Naive B cell (primary cell): ENCODE results near the gene MTHFSD. TPM values are rescaled to one million over a fixed set of nuclear protein-coding genes. Genes with fewer than 3 reads are reported as not detected.

Source experiments
- ATAC-seq, 2 donors: fragments of 150-1000 bp; cut with Tn5 transposase; 2 replicates each; pipeline ENCODE4 v1.10.0; 2021; ENCODE audit warnings: low read depth in 2 of 2, mild to moderate bottlenecking in 2 of 2, moderate library complexity in 2 of 2
- DNase-seq: peaks from one replicate; pipeline ENCODE4 v3.0.0; 2022
- H3K27ac Mint-ChIP-seq, 6 donors: one replicate each; pipeline ENCODE4 v1.8.0; 2020 to 2022; ENCODE audit warnings: mild to moderate bottlenecking in 6 of 6, mixed read lengths in 6 of 6, moderate library complexity in 5 of 6, inconsistent platforms in 2 of 6
- H3K27me3 Mint-ChIP-seq, 3 donors: one replicate each; pipeline ENCODE4 v1.8.0; 2021 to 2022; ENCODE audit warnings: mixed read lengths in 3 of 3, mild to moderate bottlenecking in 1 of 3
- H3K36me3 Mint-ChIP-seq, 2 donors: one replicate each; pipeline ENCODE4 v1.8.0; 2020 to 2022; ENCODE audit warnings: mixed read lengths in 2 of 2, inconsistent platforms in 1 of 2, mild to moderate bottlenecking in 1 of 2
- H3K4me1 Mint-ChIP-seq, 3 donors: one replicate each; pipeline ENCODE4 v1.8.0; 2020 to 2022; ENCODE audit warnings: mixed read lengths in 3 of 3, inconsistent platforms in 1 of 3, mild to moderate bottlenecking in 1 of 3, moderate library complexity in 1 of 3
- H3K4me3 Mint-ChIP-seq, 8 donors: one replicate each; pipeline ENCODE4 v1.8.0; 2020 to 2022; ENCODE audit warnings: mild to moderate bottlenecking in 8 of 8, mixed read lengths in 8 of 8, moderate library complexity in 8 of 8, inconsistent platforms in 2 of 8
- H3K9me3 Mint-ChIP-seq, 7 donors: one replicate each; pipeline ENCODE4 v1.8.0; 2020 to 2022; ENCODE audit warnings: mixed read lengths in 7 of 7, mild to moderate bottlenecking in 5 of 7, inconsistent platforms in 2 of 7, moderate library complexity in 1 of 7
- polyA plus RNA-seq, 6 donors: library from polyadenylated mRNA; unstranded; fragments of 300-500 nt; fragmentation: Illumina TruSeq; gene quantifications; one replicate each; pipeline ENCODE4 v1.2.3, GENCODE V29; 2021; ENCODE audit warnings: low read depth in 6 of 6

The MTHFSD gene
- polyA plus RNA-seq, 6 donors from 2014 or later, result 5.6 to 18.6 (median 16.6) TPM

- H3K9me3 Mint-ChIP-seq, result peaks cover 0 to 4% (median 0%) of the 10 kb centered on the region in 7 donors
- peak overlapping the region; percentile 60 to 92 (median 80) for H3K4me3 Mint-ChIP-seq
- H3K4me1 Mint-ChIP-seq, result peaks cover 34 to 35% (median 34%) of the 10 kb centered on the region in 3 donors
- no peak for ATAC-seq
- H3K27me3 Mint-ChIP-seq, result peaks cover 75 to 86% (median 85%) of the 10 kb centered on the region in 3 donors
- peaks cover 0 to 17% of the 10 kb centered on the region in 2 donors for H3K36me3 Mint-ChIP-seq
- no peak for DNase-seq
- H3K27ac Mint-ChIP-seq, result peak overlapping the region in 2 of 6 donors; percentile 74 to 91
Measured at GRCh38 chr16:86505185-86505898, 49.7 kb downstream of the MTHFSD start.

DNA sequence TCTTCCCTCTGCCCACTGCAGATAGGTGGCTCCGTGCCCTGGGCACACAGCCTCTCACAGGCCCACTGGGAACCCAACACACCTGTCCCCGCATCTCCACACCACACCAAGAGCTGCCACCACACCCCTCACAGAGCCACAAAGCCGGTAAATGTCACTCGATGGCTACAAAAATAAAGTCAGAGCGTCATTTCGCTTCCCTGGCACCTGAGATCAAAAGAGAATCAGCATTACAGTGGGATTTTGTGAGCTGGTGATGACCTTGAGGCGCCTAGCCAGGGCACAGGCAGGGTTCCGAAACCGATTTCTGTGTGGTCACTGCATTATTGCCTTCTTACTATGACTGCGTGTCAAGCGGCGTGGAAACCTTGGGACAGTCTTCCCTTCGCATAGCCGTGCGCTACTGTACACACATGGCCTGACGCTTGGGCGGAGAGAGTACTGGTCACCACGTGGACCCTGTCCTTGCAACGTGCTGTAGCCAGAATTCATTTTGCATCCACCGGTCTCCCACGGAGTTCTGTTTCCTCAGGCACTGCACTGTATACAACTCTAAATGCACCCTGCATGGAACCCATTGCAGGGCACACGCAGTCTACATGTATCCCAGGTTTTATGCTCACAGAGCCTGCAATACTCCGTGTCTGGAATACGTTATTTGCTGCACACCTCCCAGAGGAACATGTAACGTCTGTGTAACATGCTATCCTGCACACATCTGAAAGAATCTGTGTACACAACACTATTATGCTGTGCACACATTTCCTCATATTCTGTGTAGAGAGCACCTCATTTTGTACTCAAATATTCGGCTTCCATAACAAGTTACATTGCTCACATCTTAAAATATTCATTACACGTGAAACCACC is 50.5 kb downstream of the MTHFSD start:
- Mint-ChIP-seq H3K4me1 (peaks cover 34 to 35% (median 34%) of the 10 kb centered on the region in 3 donors), H3K27ac (peak overlapping the region in 2 of 6 donors; percentile 59 to 87), H3K4me3 (peak overlapping the region in 7 of 8 donors; percentile 15 to 83 (median 71)), H3K36me3 (peaks cover 0 to 17% of the 10 kb centered on the region in 2 donors), H3K27me3 (peaks cover 81 to 94% (median 88%) of the 10 kb centered on the region in 3 donors), H3K9me3 (peaks cover 0 to 4% (median 0%) of the 10 kb centered on the region in 7 donors)
- no peak for ATAC-seq
- DNase-seq, result no peak

DNA sequence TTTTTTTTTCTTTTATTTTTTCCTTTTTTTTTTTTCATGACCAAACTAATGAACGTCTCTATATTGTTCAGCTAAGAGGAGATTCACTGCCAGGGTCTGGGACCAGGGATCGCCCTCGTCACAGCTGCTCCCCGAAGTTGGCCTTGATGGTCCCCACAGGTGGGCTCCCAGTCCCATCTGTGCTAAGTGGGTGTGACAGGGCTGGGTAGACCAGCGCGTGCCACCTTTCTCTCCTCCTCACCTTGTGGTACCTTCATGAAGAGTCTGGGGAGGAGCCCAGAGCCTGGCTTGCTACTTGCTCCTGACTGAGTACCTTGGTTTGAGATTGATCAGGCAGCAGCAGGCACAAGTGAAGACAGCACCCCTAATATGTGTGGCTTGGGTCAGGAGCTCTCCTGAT is 51.2 kb downstream of the MTHFSD start:
- H3K9me3 Mint-ChIP-seq, result peaks cover 0 to 4% (median 0%) of the 10 kb centered on the region in 7 donors
- DNase-seq (no peak), ATAC-seq (no peak)
- H3K4me1 Mint-ChIP-seq, result peaks cover 28 to 31% (median 30%) of the 10 kb centered on the region in 3 donors
- peak overlapping the region in 2 of 8 donors; percentile 9 to 73 for H3K4me3 Mint-ChIP-seq
- H3K36me3 Mint-ChIP-seq, result peaks cover 0 to 11% of the 10 kb centered on the region in 2 donors
- H3K27me3 Mint-ChIP-seq, result peaks cover 82 to 94% (median 89%) of the 10 kb centered on the region in 3 donors
- H3K27ac Mint-ChIP-seq, result peak overlapping the region in 2 of 6 donors; percentile 15 to 78

DNA sequence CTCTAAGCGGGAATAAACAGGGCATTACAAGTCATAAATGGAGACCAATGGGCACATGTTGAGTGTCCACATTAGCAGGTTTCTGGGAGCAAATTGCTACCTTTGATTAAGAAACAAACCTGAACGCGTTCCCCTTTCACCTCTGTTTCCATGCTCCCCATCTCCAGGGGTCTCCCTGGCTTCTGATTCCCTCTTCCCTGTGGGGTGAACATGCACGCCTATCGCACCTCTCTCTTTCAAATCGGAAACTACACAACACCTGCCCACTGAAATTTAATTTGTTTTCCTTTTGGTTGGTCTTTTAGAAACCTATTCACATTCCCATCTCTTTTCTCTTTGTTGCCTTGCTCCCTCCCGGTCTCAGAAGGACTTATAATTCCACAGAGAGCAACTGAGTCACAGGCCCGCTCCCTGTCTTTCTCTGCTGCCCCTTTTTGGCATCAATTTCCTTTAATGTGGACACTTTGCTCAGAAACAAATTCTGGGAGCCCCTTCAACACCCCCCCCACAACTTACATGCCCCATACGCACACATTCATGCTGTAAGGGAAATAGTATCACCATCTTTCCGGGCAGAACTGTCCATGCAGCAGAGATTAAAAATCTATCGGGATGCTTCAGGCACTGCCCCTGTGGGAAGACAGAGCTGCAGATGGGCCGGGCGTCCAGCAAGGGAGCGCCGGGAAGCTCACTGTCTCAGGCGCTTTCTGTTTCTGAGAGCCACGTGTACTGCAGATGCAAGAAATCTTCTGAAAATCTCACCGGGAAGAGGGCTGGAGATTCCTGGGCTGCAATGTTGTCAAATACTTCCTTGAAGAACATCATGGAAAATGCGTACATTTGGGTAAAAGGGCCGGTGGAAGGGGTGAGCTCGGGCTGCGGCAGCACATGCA is 51.9 kb downstream of the MTHFSD start:
- no peak for DNase-seq

DNA sequence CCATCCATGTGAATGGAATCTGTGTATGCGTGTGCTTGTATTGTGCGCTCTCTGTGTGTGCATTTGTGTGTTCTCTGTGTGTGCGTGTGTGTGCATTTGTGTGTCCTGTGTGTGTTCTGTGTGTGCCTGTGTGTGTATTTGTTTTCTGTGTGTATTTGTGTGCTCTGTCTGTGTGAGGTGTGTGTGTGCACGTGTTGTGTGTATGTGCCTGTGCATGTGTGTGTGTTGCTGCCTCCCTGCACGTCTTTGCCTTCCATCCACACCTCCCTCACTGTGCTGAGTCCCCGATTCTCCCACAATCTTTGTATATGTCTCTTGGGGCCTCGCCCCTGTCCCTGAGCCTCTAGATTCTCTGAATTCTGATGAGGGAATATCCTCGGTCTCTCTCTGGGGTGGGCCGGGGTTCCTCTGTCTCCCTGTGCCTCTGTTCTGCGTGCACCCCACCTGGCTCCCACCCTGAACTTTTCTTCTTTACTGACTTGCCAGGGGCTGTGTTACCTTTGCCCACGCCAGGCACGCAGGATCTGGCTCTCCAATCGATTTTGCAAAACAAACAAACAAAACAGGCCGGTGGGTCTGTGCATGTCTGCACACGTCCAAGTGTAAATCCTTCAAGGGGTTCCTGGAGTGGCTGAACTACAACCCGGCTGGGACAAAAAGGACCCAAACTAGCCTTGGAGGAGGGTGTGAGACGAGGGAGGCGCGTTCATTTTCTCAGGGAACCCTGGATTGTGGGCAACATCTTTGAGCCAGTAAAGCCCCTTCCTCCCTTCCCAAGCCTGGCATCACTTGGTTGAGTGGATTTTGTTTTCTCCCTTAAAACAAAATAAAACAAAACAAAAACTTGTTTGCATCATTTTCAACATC is 52.8 kb downstream of the MTHFSD start:
- ATAC-seq (no peak), DNase-seq (no peak)
- Mint-ChIP-seq H3K9me3 (peaks cover 0 to 3% (median 0%) of the 10 kb centered on the region in 7 donors), H3K27me3 (peaks cover 72 to 85% (median 81%) of the 10 kb centered on the region in 3 donors), H3K4me1 (peaks cover 17 to 23% (median 22%) of the 10 kb centered on the region in 3 donors), H3K36me3 (peaks cover 0 to 10% of the 10 kb centered on the region in 2 donors), H3K27ac (peak overlapping the region in 1 of 6 donors; percentile 44), H3K4me3 (peak overlapping the region in 1 of 8 donors; percentile 68)

More for the DNA sequence above, 51.9 kb downstream of the MTHFSD start:
- no peak for ATAC-seq
- peaks cover 26 to 31% (median 30%) of the 10 kb centered on the region in 3 donors for H3K4me1 Mint-ChIP-seq
- peaks cover 81 to 94% (median 89%) of the 10 kb centered on the region in 3 donors for H3K27me3 Mint-ChIP-seq
- peaks cover 0 to 4% (median 0%) of the 10 kb centered on the region in 7 donors for H3K9me3 Mint-ChIP-seq
- H3K36me3 Mint-ChIP-seq, result peaks cover 0 to 10% of the 10 kb centered on the region in 2 donors
- H3K27ac Mint-ChIP-seq, result peak overlapping the region in 4 of 6 donors; percentile 19 to 59 (median 42)
- H3K4me3 Mint-ChIP-seq, result peak overlapping the region in 2 of 8 donors; percentile 68 to 72

DNA sequence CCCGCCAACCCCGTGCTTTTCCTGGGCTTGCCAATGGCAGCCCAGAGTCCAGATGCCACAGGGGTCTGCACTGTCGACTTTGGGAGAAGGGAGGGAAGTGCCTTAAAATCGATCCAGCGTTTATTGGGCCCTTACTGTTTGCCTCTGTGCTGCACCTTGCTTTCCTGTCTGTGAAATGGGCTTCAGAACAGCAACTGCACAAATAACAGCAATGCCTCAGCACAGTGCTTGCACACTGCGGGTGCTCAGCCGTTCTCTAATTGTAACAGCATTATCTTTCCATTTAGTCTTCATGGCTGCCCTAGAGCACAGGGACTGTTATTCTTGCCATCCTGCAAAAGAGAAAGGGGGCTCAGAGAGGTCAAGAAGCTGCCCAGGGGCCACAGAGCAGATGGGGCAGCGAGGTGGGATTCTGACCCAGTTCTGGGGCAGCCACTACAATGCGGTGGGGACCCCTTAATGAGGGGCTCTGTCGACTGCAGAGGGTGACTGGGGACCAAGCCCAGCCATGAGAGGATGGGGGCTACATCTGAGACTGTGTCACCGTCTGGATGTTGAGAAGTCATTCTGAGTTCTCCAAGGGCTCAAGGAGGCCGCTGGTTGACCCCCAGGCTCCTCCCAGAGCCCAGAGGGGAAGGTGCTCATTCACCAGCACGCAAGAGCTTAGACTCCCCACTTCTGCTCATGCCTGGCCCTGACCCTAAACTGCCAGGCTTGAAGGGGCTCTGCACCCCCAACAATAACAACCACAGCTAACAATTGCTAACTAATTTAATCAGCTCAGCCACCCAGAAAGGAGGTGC is 54.1 kb downstream of the MTHFSD start:
- peaks cover 0 to under 1% of the 10 kb centered on the region in 2 donors for H3K36me3 Mint-ChIP-seq
- peak overlapping the region in 2 of 8 donors; percentile 2 to 43 for H3K4me3 Mint-ChIP-seq
- peaks cover 61 to 79% (median 72%) of the 10 kb centered on the region in 3 donors for H3K27me3 Mint-ChIP-seq
- DNase-seq (no peak), ATAC-seq (no peak)
- H3K9me3 Mint-ChIP-seq, result peaks cover 0 to 3% (median 0%) of the 10 kb centered on the region in 7 donors
- no peak overlapping the region for H3K27ac Mint-ChIP-seq
- H3K4me1 Mint-ChIP-seq, result peaks cover 13 to 21% (median 13%) of the 10 kb centered on the region in 3 donors

DNA sequence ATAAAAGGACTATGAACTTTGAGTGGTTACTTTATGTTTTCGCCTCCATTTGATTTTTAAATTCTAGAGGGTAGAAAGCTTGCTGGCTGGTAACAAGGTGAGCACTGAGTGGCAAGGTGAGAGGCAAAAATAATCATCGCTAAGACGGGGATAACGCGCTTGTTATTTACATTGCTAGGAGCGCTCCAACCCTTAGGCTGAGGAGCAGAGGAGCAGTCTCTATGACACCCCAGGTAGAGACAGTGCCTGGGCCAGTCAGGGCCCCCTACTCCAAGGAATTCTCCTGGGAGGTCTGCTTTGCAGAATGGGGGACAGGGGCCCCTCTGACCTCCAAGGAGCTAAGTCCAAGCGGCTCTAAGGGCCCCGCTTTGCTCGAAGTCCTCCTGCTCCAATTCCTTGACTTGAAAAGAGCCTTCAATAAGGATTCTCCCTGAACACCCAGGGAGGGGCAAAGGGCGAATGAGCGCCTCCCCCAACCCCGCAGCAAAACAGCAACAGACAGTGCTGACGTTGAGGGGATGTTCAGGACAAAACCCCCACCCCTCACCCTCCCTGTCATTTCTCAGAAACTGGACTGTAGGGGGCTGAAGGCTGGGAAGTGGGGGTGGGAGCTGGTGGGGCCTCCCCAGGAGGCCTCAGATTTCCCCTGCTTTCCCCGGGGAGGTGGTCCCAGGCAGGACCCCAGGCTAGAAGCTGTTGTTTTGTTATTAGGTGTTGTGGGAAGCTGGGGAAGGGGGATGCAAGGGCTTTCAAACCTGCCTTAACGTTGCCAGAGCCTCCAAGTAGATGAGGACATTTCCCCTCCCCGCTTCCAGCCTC is 54.9 kb downstream of the MTHFSD start:
- ATAC-seq, result no peak
- DNase-seq, result no peak
- peak overlapping the region in 2 of 6 donors; percentile 10 to 66 for H3K27ac Mint-ChIP-seq
- H3K4me1 Mint-ChIP-seq, result peaks cover 7 to 18% (median 10%) of the 10 kb centered on the region in 3 donors
- H3K9me3 Mint-ChIP-seq, result peaks cover 0 to 2% (median 0%) of the 10 kb centered on the region in 7 donors
- H3K36me3 Mint-ChIP-seq, result no peaks in the 10 kb centered on the region
- H3K4me3 Mint-ChIP-seq, result peak overlapping the region in 1 of 8 donors; percentile 43
- peaks cover 64 to 79% (median 73%) of the 10 kb centered on the region in 3 donors for H3K27me3 Mint-ChIP-seq

GRCh38 chr16:86499440-86499786 is 55.6 kb downstream of the MTHFSD start:
- DNase-seq (no peak), ATAC-seq (no peak)
- Mint-ChIP-seq H3K9me3 (peaks cover 0 to 2% (median 0%) of the 10 kb centered on the region in 7 donors), H3K27ac (peak overlapping the region in 2 of 6 donors; percentile 10 to 66), H3K4me3 (peak overlapping the region in 3 of 8 donors; percentile 4 to 29 (median 21)), H3K27me3 (peaks cover 59 to 79% (median 70%) of the 10 kb centered on the region in 3 donors), H3K36me3 (no peaks in the 10 kb centered on the region), H3K4me1 (peaks cover under 1 to 13% (median 4%) of the 10 kb centered on the region in 3 donors)

- Mint-ChIP-seq H3K27ac (peak overlapping the region in 2 of 6 donors; percentile 66 to 85), H3K27me3 (peaks cover 60 to 79% (median 70%) of the 10 kb centered on the region in 3 donors), H3K36me3 (no peaks in the 10 kb centered on the region), H3K9me3 (peaks cover 0 to 2% (median 0%) of the 10 kb centered on the region in 7 donors), H3K4me3 (peak overlapping the region in 3 of 8 donors; percentile 4 to 29 (median 21)), H3K4me1 (peaks cover 0 to 13% (median 4%) of the 10 kb centered on the region in 3 donors)
- no peak for DNase-seq
- no peak for ATAC-seq
Measured at GRCh38 chr16:86498671-86499439, 56.2 kb downstream of the MTHFSD start.
